HFFc6 (cell line): Measurements from ENCODE around the gene MYBPHL. TPM values are rescaled to one million over a fixed set of nuclear protein-coding genes. Genes with fewer than 3 reads are reported as not detected.

ENCODE experiments used
- DNase-seq: peaks from one replicate; pipeline ENCODE4 v3.0.0-alpha.2; 2018
- H3K27ac Mint-ChIP-seq: 2 replicates; pipeline ENCODE4 v1.8.0; 2020; ENCODE audit warnings: mild to moderate bottlenecking, mixed read lengths
- H3K27me3 Mint-ChIP-seq: 2 replicates; pipeline ENCODE4 v1.8.0; 2021; ENCODE audit warnings: mild to moderate bottlenecking, moderate library complexity, mixed read lengths; ENCODE audit not compliant: insufficient read depth
- H3K36me3 Mint-ChIP-seq: 2 replicates; pipeline ENCODE4 v1.8.0; 2021; ENCODE audit warnings: low read depth, mixed read lengths
- H3K4me1 Mint-ChIP-seq: 2 replicates; pipeline ENCODE4 v1.8.0; 2020; ENCODE audit warnings: low read depth, mixed read lengths
- H3K4me3 Mint-ChIP-seq: 2 replicates; pipeline ENCODE4 v1.8.0; 2020; ENCODE audit warnings: mild to moderate bottlenecking, moderate library complexity, mixed read lengths
- H3K9me3 Mint-ChIP-seq: 2 replicates; pipeline ENCODE4 v1.8.0; 2020; ENCODE audit warnings: mild to moderate bottlenecking, mixed read lengths
- CTCF ChIP-seq: fragments of 200-600 bp; sonication (generic); IDR thresholded peaks from 2 replicates; pipeline ENCODE4 v1.5.0; 2021; ENCODE audit warnings: antibody characterized with exemption, mild to moderate bottlenecking
- total RNA-seq, 6 experiments: library from RNA; stranded (reverse); fragmentation: NEBNext Ultra II Directional; extraction: Animal tissue kit (Norgen Biotek cat#: 25700); gene quantifications; 2 replicates in 1 of 6; 3 replicates in 5 of 6; pipeline ENCODE4 v1.2.3, GENCODE V29; 2021

The MYBPHL gene
- total RNA-seq, 6 experiments from 2014 or later, result not detected

GRCh38 chr1:109262231-109263055 lies 44.4 kb downstream of the MYBPHL start:
- no peaks in the 10 kb centered on the region for H3K9me3 Mint-ChIP-seq
- peaks cover 2% of the 10 kb centered on the region; the same call in 1 of the 2 replicates for H3K27me3 Mint-ChIP-seq
- DNase-seq, result no peak
- no peak for TF ChIP-seq CTCF
- no peaks in the 10 kb centered on the region for H3K36me3 Mint-ChIP-seq
- no peak overlapping the region for H3K4me3 Mint-ChIP-seq
- H3K27ac Mint-ChIP-seq, result no peak overlapping the region
- peaks cover 18% of the 10 kb centered on the region for H3K4me1 Mint-ChIP-seq

GRCh38 chr1:109261578-109261977 lies 45.2 kb downstream of the MYBPHL start:
- peaks cover 16% of the 10 kb centered on the region for H3K4me1 Mint-ChIP-seq
- TF ChIP-seq CTCF, result no peak
- H3K36me3 Mint-ChIP-seq, result no peaks in the 10 kb centered on the region
- no peak overlapping the region for H3K4me3 Mint-ChIP-seq
- H3K27me3 Mint-ChIP-seq, result peaks cover 2% of the 10 kb centered on the region; the same call in 1 of the 2 replicates
- no peak overlapping the region for H3K27ac Mint-ChIP-seq
- no peak for DNase-seq
- H3K9me3 Mint-ChIP-seq, result no peaks in the 10 kb centered on the region

GRCh38 chr1:109261006-109261405 lies 45.8 kb downstream of the MYBPHL start:
- H3K4me3 Mint-ChIP-seq, result no peak overlapping the region
- H3K9me3 Mint-ChIP-seq, result no peaks in the 10 kb centered on the region
- no peak for TF ChIP-seq CTCF
- no peaks in the 10 kb centered on the region for H3K36me3 Mint-ChIP-seq
- H3K27ac Mint-ChIP-seq, result no peak overlapping the region
- DNase-seq, result no peak
- H3K27me3 Mint-ChIP-seq, result peaks cover 2% of the 10 kb centered on the region; the same call in 1 of the 2 replicates
- H3K4me1 Mint-ChIP-seq, result peaks cover 16% of the 10 kb centered on the region

- Mint-ChIP-seq H3K36me3 (no peaks in the 10 kb centered on the region), H3K4me3 (no peak overlapping the region), H3K9me3 (no peaks in the 10 kb centered on the region), H3K27me3 (peaks cover 2% of the 10 kb centered on the region; the same call in 1 of the 2 replicates), H3K4me1 (peaks cover 21% of the 10 kb centered on the region), H3K27ac (no peak overlapping the region)
- no peak for TF ChIP-seq CTCF
- no peak for DNase-seq
These were observed 46.9 kb downstream of the MYBPHL start for GRCh38 chr1:109259674-109260557.

GRCh38 chr1:109258481-109259466 lies 48.0 kb downstream of the MYBPHL start:
- peaks cover 2% of the 10 kb centered on the region for H3K27me3 Mint-ChIP-seq
- no peak overlapping the region for H3K27ac Mint-ChIP-seq
- TF ChIP-seq CTCF, result no peak
- H3K4me1 Mint-ChIP-seq, result peaks cover 19% of the 10 kb centered on the region
- H3K9me3 Mint-ChIP-seq, result no peaks in the 10 kb centered on the region
- H3K36me3 Mint-ChIP-seq, result no peaks in the 10 kb centered on the region
- H3K4me3 Mint-ChIP-seq, result no peak overlapping the region
- no peak for DNase-seq
